K562 (cell line): ENCODE results near the gene ZFYVE28. TPM values are rescaled to one million over a fixed set of nuclear protein-coding genes. Genes with fewer than 3 reads are reported as not detected.

Experiments
- ATAC-seq: fragments of 200-7000 bp; cut with Tn5 transposase; 3 replicates; pipeline ENCODE4 v1.9.1; 2020; ENCODE audit warnings: moderate library complexity
- BruUV-seq: library from RNA; stranded (reverse); fragments of 400-500 nt; replicated peaks from 2 replicates; lab custom pipeline; 2021; lab: Mats Ljungman, UMichigan
- CTCF ChIA-PET: fragments of 300-600 bp; formaldehyde crosslinking; extraction: SDS; loops from one replicate; lab custom pipeline; 2021; ENCODE audit warnings: low intra/inter-chr PET ratio; lab: Yijun Ruan, JAX
- POLR2A ChIA-PET: fragments of 300-600, 350-650 bp; sonication (Branson Sonifier 250); formaldehyde crosslinking; extraction: SDS; loops from one replicate; lab custom pipeline; 2021; ENCODE audit warnings: antibody characterized with exemption, inconsistent platforms; lab: Yijun Ruan, JAX
- DNase-seq, 4 experiments: peaks; one replicate each; pipeline versions ENCODE4 v3.0.0 to v3.0.0-alpha.2; 2011 to 2018; ENCODE audit warnings: low spot score in 3 of 4, mixed read lengths in 3 of 4; ENCODE audit errors: extremely low read depth in 1 of 4
- FAIRE-seq: peaks from 2 replicates; lab custom pipeline; 2011; peaks lifted over from hg19 to GRCh38; lab: Jason Lieb, UNC
- H2AFZ ChIP-seq: 2 replicates; pipeline ENCODE4 v1.6.0; 2011; ENCODE audit warnings: low read depth, low read length, control low read depth, inconsistent platforms
- H3K27ac ChIP-seq: fragments of 200-600 bp; 3 replicates; pipeline ENCODE4 v1.8.0; 2011; ENCODE audit warnings: low read depth, mild to moderate bottlenecking, control low read depth, inconsistent platforms, low read length, moderate library complexity, mixed read lengths; ENCODE audit errors: extremely low read depth
- H3K27me3 ChIP-seq, 2 experiments: fragments of 300-600 bp in 1 of 2; 2 replicates in 1 of 2; 3 replicates in 1 of 2; pipeline versions ENCODE4 v1.6.0 to v1.8.0; 2011; ENCODE audit warnings: inconsistent platforms in 2 of 2, low read length in 2 of 2, mild to moderate bottlenecking in 1 of 2, mixed read lengths in 1 of 2, moderate library complexity in 1 of 2; ENCODE audit not compliant: control insufficient read depth in 2 of 2, insufficient read depth in 2 of 2
- H3K36me3 ChIP-seq: fragments of 300-600 bp; 3 replicates; pipeline ENCODE4 v1.8.0; 2011; ENCODE audit warnings: mild to moderate bottlenecking, low read length, inconsistent platforms; ENCODE audit not compliant: control insufficient read depth, insufficient read depth
- H3K4me1 ChIP-seq, 2 experiments: fragments of 200-600 bp in 1 of 2; replicated peaks in 1 of 2; 2 replicates in 1 of 2; 3 replicates in 1 of 2; pipeline versions ENCODE4 v1.5.1 to v1.8.0; 2011; ENCODE audit warnings: inconsistent platforms in 2 of 2, low read length in 2 of 2, mild to moderate bottlenecking in 1 of 2, mixed read lengths in 1 of 2, moderate library complexity in 1 of 2; ENCODE audit not compliant: control insufficient read depth in 2 of 2, insufficient read depth in 2 of 2
- H3K4me2 ChIP-seq: 2 replicates; pipeline ENCODE4 v1.6.1; 2011; ENCODE audit warnings: low read length, control low read depth, inconsistent platforms, mixed read lengths; ENCODE audit not compliant: insufficient read depth
- H3K4me3 ChIP-seq: fragments of 200-600 bp; sonication (generic), shearing (Covaris generic); 2 replicates; pipeline ENCODE4 v1.5.1; 2016; ENCODE audit warnings: control low read depth, inconsistent platforms
- H3K79me2 ChIP-seq: fragments of 200-600 bp; 3 replicates; pipeline ENCODE4 v1.8.0; 2011; ENCODE audit warnings: low read length, inconsistent platforms; ENCODE audit not compliant: control insufficient read depth, insufficient read depth
- H3K9ac ChIP-seq, 2 experiments: 2 replicates each; pipeline versions ENCODE4 v1.6.0 to v1.6.1; 2011; ENCODE audit warnings: low read depth in 2 of 2, low read length in 2 of 2, control low read depth in 1 of 2, inconsistent platforms in 1 of 2, mild to moderate bottlenecking in 1 of 2, mixed read lengths in 1 of 2; ENCODE audit not compliant: insufficient read depth in 1 of 2
- H3K9me1 ChIP-seq: one replicate; pipeline ENCODE4 v1.6.0; 2011; ENCODE audit warnings: inconsistent platforms, mild to moderate bottlenecking, low read length, moderate library complexity; ENCODE audit not compliant: control insufficient read depth, insufficient read depth
- H3K9me3 ChIP-seq: replicated peaks from 2 replicates; pipeline ENCODE4 v1.5.1; 2011; ENCODE audit warnings: low read depth, low read length, inconsistent platforms; ENCODE audit not compliant: control insufficient read depth, insufficient read depth
- H4K20me1 ChIP-seq: replicated peaks from 2 replicates; pipeline ENCODE4 v1.6.1; 2011; ENCODE audit warnings: low read length, inconsistent platforms, mixed read lengths; ENCODE audit not compliant: control insufficient read depth, insufficient read depth
- ARID4B ChIP-seq: sonication (generic); formaldehyde crosslinking; IDR thresholded peaks from 2 replicates; pipeline ENCODE4 v1.8.0; 2022; ENCODE audit warnings: mild to moderate bottlenecking, missing genetic modification reagents
- E2F1 ChIP-seq: sonication (generic); formaldehyde crosslinking; IDR thresholded peaks from 2 replicates; pipeline ENCODE4 v1.8.1; 2023; ENCODE audit warnings: mild to moderate bottlenecking, missing genetic modification reagents, moderate library complexity
- EGR1 ChIP-seq: fragments of 450-650 bp; conservative IDR thresholded peaks from 2 replicates; pipeline ENCODE4 v1.6.1; 2017; ENCODE audit warnings: mild to moderate bottlenecking
- GABPB2 ChIP-seq: fragments of 250-450 bp; sonication (Bioruptor Pico); conservative IDR thresholded peaks from 2 replicates; pipeline ENCODE4 v1.5.1; 2021; ENCODE audit warnings: mild to moderate bottlenecking
- HDAC8 ChIP-seq: fragments of 450-650 bp; IDR thresholded peaks from 2 replicates; pipeline ENCODE4 v1.6.1; 2016; ENCODE audit warnings: mild to moderate bottlenecking, missing genetic modification characterization, moderate library complexity, missing compliant biosample characterization
- HOXB6 ChIP-seq: fragments of 250-450 bp; sonication (Bioruptor Pico); IDR thresholded peaks from 2 replicates; pipeline ENCODE4 v1.5.1; 2022; ENCODE audit warnings: mild to moderate bottlenecking, borderline replicate concordance
- MAFK ChIP-seq: IDR thresholded peaks from 2 replicates; pipeline ENCODE4 v1.6.1; 2011; ENCODE audit warnings: low read length, improper control_type of control experiment
- NCOA2 ChIP-seq, 2 experiments: fragments of 450-650 bp; IDR thresholded peaks; 2 replicates each; pipeline ENCODE4 v1.6.1; 2018; ENCODE audit warnings: mild to moderate bottlenecking in 2 of 2, moderate library complexity in 1 of 2; ENCODE audit not compliant: partially characterized antibody in 2 of 2
- NCOR1 ChIP-seq: fragments of 450-650 bp; IDR thresholded peaks from 2 replicates; pipeline ENCODE4 v1.6.1; 2016; ENCODE audit warnings: mild to moderate bottlenecking, moderate library complexity
- STAG1 ChIP-seq: sonication (generic); formaldehyde crosslinking; IDR thresholded peaks from 2 replicates; pipeline ENCODE4 v1.5.0; 2020; ENCODE audit warnings: missing genetic modification reagents, borderline replicate concordance
- TAF15 ChIP-seq: fragments of 200-400 bp; formaldehyde crosslinking; IDR thresholded peaks from 2 replicates; pipeline ENCODE4 v1.6.1; 2017; ENCODE audit warnings: mild to moderate bottlenecking, low read depth, low read length, moderate library complexity
- TCF3 ChIP-seq: sonication (generic); formaldehyde crosslinking; IDR thresholded peaks from 2 replicates; pipeline ENCODE4 v1.4.0; 2020; ENCODE audit warnings: mild to moderate bottlenecking, missing genetic modification reagents
- ZNF121 ChIP-seq: sonication (generic); formaldehyde crosslinking; conservative IDR thresholded peaks from 2 replicates; pipeline ENCODE4 v1.8.0; 2022; ENCODE audit warnings: missing genetic modification reagents
- ZNF124 ChIP-seq: sonication (generic); formaldehyde crosslinking; IDR thresholded peaks from 2 replicates; pipeline ENCODE4 v1.8.1; 2022; ENCODE audit warnings: missing genetic modification reagents
- ZNF133 ChIP-seq: fragments of 250-450 bp; sonication (Bioruptor Pico); IDR thresholded peaks from 2 replicates; pipeline ENCODE4 v1.4.0; 2020; ENCODE audit warnings: mild to moderate bottlenecking
- WGBS: fragments of 100-300 bp; shearing (Covaris generic); methylation state at CpG from one replicate; pipeline ENCODE4 v1.1.6; 2016; ENCODE audit warnings: low coverage, mixed read lengths; ENCODE audit not compliant: insufficient coverage; ENCODE audit errors: missing lambda C conversion rate; 5-methylcytosine and 5-hydroxymethylcytosine counted together
- in situ Hi-C: fragments of 300-500 bp; cut with MboI; formaldehyde crosslinking; loops from 4 replicates; pipeline ENCODE4 v1.15.0; 2018; ENCODE audit warnings: inconsistent platforms, mixed read lengths
- intact Hi-C: fragments of 100-400 bp; cut with micrococcal nuclease; formaldehyde crosslinking; loops from 2 replicates; pipeline ENCODE4 v1.14.2; 2022
- polyA plus RNA-seq, 8 experiments: library from polyadenylated mRNA; depleted of rRNA in 4 of 8; stranded (reverse) in 5 of 8; unstranded in 3 of 8; fragments of >200 nt; fragmentation: Nextera tagmentation in 2 of 8; fragmentation: Illumina TruSeq in 1 of 8; extraction: Ambion mirVana in 2 of 8; extraction: Trizol in 1 of 8; gene quantifications; 2 replicates each; pipeline versions ENCODE4 v1.2.1 to v1.2.3, GENCODE V29; 2011 to 2014; ENCODE audit warnings: inconsistent platforms in 1 of 8, missing spikeins in 1 of 8
- total RNA-seq, 7 experiments: library from RNA; depleted of rRNA in 6 of 7; stranded (reverse); fragments of >200 nt in 6 of 7; fragmentation: Illumina TruSeq in 2 of 7; extraction: Trizol in 2 of 7; gene quantifications; 2 replicates each; pipeline versions ENCODE4 v1.2.1 to v1.2.3, GENCODE V29; 2011 to 2021; ENCODE audit warnings: low replicate concordance in 1 of 7
- TF ChIP-seq, protein P1 (sequence below): conservative IDR thresholded peaks from 2 replicates; pipeline ENCODE4 v1.6.1; 2011; ENCODE audit warnings: low read depth, mild to moderate bottlenecking, low read length; ENCODE audit not compliant: control insufficient read depth

Gene ZFYVE28
- total and polyA plus RNA-seq, 9 of the 15 experiments (the other 6 are each of a cell fraction or from before 2014, with no cell fraction given) = 1.3 to 24.8 (median 8.9) TPM

DNA sequence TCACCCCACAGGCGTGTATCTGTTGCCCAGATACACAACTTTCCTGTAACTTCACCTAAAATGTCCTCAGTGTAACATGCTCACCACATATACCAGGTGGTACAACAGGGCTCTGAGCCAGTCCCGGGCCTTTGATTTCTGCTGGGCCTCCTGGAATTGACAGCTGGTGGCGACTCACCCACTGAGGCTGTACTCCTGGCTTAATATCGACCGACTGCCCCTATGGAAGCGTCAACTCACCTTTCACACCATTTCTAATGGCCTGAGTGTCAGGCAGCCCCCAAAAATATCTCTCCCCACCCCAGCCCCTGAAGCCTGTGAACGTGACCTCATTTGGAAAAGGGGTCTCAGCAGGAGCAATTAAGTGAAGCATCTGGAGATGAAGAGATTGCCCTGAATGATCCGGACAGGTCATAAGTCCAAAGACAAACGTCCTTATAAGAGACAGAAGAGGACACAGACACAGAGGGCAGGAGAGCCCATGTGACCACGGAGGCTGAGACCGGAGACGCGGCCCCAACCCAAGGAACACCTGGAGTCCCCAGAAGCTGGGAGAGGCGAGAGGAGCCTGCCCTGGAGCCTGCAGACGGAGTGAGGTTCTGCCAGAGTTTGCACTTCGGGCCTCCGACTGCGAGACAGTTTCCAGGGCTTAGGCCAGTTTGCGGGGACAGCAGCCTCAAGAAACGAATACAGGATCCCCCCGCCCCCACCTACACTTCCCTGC, 144.0 kb downstream of the ZFYVE28 start:
- Histone ChIP-seq H3K79me2 (no peaks in the 10 kb centered on the region), H3K36me3 (peaks cover 12% of the 10 kb centered on the region; the same call in 1 of the 3 replicates), H3K9me3 (no peaks in the 10 kb centered on the region), H3K4me3 (no peak overlapping the region), H2AFZ (no peak overlapping the region), H4K20me1 (no peaks in the 10 kb centered on the region), H3K27ac (no peak overlapping the region), H3K9me1 (no peaks in the 10 kb centered on the region), H3K4me1 (peaks cover 5 to 62% of the 10 kb centered on the region in 2 experiments; a peak in 4 of 5 replicates), H3K4me2 (peak overlapping the region; percentile 58; the same call in 1 of the 2 replicates), H3K27me3 (no peaks in the 10 kb centered on the region), H3K9ac (peak overlapping the region in 1 of 2 experiments; percentile 74; a peak in 1 of 4 replicates)
- ChIA-PET CTCF (no interaction called here), POLR2A (interaction anchor here (0.6 kb wide), 2 partner anchors 12 to 1077 kb away, joined by 3 to 4 read pairs; partner anchors contain the start of gene MXD4)
- BruUV-seq = no TSS peak
- in situ Hi-C loops (no loop called here), intact Hi-C loops (no loop called here)
- DNase-seq (no peak), FAIRE-seq (no peak), ATAC-seq (no peak)
- 63% methylated on average over 19 of the region's 21 CpGs for WGBS
- no peak for TF ChIP-seq HDAC8 (tag)
- TF ChIP-seq ZNF133 (CRISPR knock-in tag) = no peak
- no peak for TF ChIP-seq ARID4B (CRISPR knock-in tag)
- TF ChIP-seq GABPB2 (CRISPR knock-in tag) = no peak
- no peak for TF ChIP-seq HOXB6 (CRISPR knock-in tag)
- TF ChIP-seq STAG1 (CRISPR knock-in tag) = no peak
- no peak for TF ChIP-seq TCF3
- no peak for TF ChIP-seq ZNF124 (CRISPR knock-in tag)
- TF ChIP-seq NCOA2 (IDR thresholded peaks at IDR 0.05; ENCODE audit: partially characterized antibody in 2 of 2) = no peak
- TF ChIP-seq EGR1 = no peak
- TF ChIP-seq ZNF121 = no peak
- TF ChIP-seq E2F1 = no peak
- TF ChIP-seq TAF15 = no peak
- TF ChIP-seq, protein P1, sequence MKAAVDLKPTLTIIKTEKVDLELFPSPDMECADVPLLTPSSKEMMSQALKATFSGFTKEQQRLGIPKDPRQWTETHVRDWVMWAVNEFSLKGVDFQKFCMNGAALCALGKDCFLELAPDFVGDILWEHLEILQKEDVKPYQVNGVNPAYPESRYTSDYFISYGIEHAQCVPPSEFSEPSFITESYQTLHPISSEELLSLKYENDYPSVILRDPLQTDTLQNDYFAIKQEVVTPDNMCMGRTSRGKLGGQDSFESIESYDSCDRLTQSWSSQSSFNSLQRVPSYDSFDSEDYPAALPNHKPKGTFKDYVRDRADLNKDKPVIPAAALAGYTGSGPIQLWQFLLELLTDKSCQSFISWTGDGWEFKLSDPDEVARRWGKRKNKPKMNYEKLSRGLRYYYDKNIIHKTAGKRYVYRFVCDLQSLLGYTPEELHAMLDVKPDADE = no peak
- TF ChIP-seq NCOR1 = no peak
- TF ChIP-seq MAFK = no peak
